ENCODE data around the gene ACSF3.
"Not testable (repeated sequence)": the region's sequence is repeated elsewhere in the genome, so short reads cannot be mapped to it uniquely, and the experiment has no call there.

Gene ACSF3

GRCh38 chr16:89183975-89184676 lies 90.5 kb downstream of the ACSF3 start:
- Histone ChIP-seq H3K9me3 (ENCODE audit: control insufficient read depth, low read length) (no peaks in the 10 kb centered on the region), H3K36me3 (ENCODE audit: control insufficient read depth, insufficient read depth, low read length) (no peaks in the 10 kb centered on the region), H3K27ac (ENCODE audit: low read depth, low read length, severe bottlenecking) (no peak overlapping the region), H3K4me1 (ENCODE audit: control insufficient read depth, insufficient read depth, low read length, poor library complexity, severe bottlenecking) (no peaks in the 10 kb centered on the region), H3K4me3 (ENCODE audit: extremely low read depth, insufficient read depth, low read length, poor library complexity, severe bottlenecking) (no peak overlapping the region)
- WGBS, 2 experiments (ENCODE audit: insufficient coverage in 2 of 2) = 81 to 88% methylated on average over 25 to 26 of the region's 26 CpGs

GRCh38 chr16:89184677-89184932 lies 91.0 kb downstream of the ACSF3 start:
- H3K36me3 ChIP-seq (ENCODE audit: control insufficient read depth, insufficient read depth, low read length) = no peaks in the 10 kb centered on the region
- H3K4me1 ChIP-seq (ENCODE audit: control insufficient read depth, insufficient read depth, low read length, poor library complexity, severe bottlenecking) = no peaks in the 10 kb centered on the region
- H3K4me3 ChIP-seq (ENCODE audit: extremely low read depth, insufficient read depth, low read length, poor library complexity, severe bottlenecking) = no peak overlapping the region
- no peak overlapping the region for H3K27ac ChIP-seq (ENCODE audit: low read depth, low read length, severe bottlenecking)
- no peaks in the 10 kb centered on the region for H3K9me3 ChIP-seq (ENCODE audit: control insufficient read depth, low read length)
- WGBS, 2 experiments (ENCODE audit: insufficient coverage in 2 of 2) = 87 to 90% methylated on average over 9 of the region's 9 CpGs

DNA sequence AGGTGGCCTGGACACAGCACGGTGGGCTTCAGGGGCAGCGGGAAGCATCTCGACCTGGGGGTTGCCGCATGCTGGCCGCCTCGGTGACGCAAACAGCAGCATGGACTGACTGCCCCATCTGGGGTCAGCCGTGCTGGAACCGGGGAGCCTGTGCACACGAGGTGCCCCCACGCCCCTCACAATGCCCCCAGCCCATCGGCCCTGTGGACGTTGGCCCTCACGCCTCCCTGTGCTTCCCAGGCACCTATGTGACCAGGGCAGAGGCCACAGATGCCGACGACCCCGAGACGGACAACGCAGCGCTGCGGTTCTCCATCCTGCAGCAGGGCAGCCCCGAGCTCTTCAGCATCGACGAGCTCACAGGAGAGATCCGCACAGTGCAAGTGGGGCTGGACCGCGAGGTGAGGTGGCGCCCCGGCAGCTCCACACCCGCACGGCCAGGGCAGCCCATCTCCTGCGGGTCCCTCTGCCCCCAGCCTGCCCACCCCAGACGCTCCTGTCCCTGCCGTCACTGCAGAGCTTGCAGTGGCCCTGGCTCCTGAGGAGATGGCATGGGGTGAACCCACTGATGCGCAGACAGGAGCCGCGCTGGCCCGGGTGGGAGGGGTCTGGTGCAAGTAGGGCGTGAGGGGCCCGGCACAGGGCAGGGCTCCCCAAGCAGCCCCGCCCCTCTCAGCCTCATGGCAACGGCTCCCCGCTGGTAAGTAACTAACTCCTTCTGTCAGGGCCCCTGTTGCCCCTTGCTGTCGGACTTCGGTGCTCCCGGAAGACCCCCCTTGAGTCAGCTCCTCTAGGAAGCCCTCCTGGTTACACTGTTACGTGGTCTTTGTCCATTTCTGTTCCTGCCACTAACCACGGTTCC lies 91.5 kb downstream of the ACSF3 start:
- Histone ChIP-seq H3K4me1 (ENCODE audit: control insufficient read depth, insufficient read depth, low read length, poor library complexity, severe bottlenecking) (no peaks in the 10 kb centered on the region), H3K27ac (ENCODE audit: low read depth, low read length, severe bottlenecking) (no peak overlapping the region), H3K4me3 (ENCODE audit: extremely low read depth, insufficient read depth, low read length, poor library complexity, severe bottlenecking) (no peak overlapping the region), H3K36me3 (ENCODE audit: control insufficient read depth, insufficient read depth, low read length) (no peaks in the 10 kb centered on the region), H3K9me3 (ENCODE audit: control insufficient read depth, low read length) (no peaks in the 10 kb centered on the region)
- 89% methylated on average over 46 to 48 of the region's 48 CpGs for WGBS, 2 experiments (ENCODE audit: insufficient coverage in 2 of 2)

- H3K9me3 ChIP-seq (ENCODE audit: control insufficient read depth, low read length); H3K36me3 ChIP-seq (ENCODE audit: control insufficient read depth, insufficient read depth, low read length); H3K4me3 ChIP-seq (ENCODE audit: extremely low read depth, insufficient read depth, low read length, poor library complexity, severe bottlenecking); H3K4me1 ChIP-seq (ENCODE audit: control insufficient read depth, insufficient read depth, low read length, poor library complexity, severe bottlenecking); H3K27ac ChIP-seq (ENCODE audit: low read depth, low read length, severe bottlenecking): not testable (repeated sequence)
- 92 to 94% methylated on average over 24 to 27 of the region's 30 CpGs for WGBS, 2 experiments (ENCODE audit: insufficient coverage in 2 of 2)
Observed at GRCh38 chr16:89185887-89186592, 92.4 kb downstream of the ACSF3 start.

DNA sequence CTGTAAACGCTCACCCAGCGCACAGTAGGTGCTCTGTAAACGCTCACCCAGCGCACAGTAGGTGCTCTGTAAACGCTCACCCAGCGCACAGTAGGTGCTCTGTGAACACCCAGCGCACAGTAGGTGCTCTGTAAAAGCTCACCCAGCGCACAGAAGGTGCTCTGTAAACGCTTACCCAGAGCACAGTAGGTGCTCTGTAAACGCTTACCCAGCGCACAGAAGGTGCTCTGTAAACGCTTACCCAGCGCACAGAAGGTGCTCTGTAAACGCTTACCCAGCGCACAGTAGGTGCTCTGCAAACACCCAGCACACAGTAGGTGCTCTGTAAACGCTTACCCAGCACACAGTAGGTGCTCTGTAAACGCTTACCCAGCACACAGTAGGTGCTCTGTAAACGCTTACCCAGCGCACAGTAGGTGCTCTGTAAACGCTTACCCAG lies 93.0 kb downstream of the ACSF3 start:
- not testable (repeated sequence) for H3K27ac ChIP-seq (ENCODE audit: low read depth, low read length, severe bottlenecking); H3K36me3 ChIP-seq (ENCODE audit: control insufficient read depth, insufficient read depth, low read length); H3K4me1 ChIP-seq (ENCODE audit: control insufficient read depth, insufficient read depth, low read length, poor library complexity, severe bottlenecking); H3K9me3 ChIP-seq (ENCODE audit: control insufficient read depth, low read length); H3K4me3 ChIP-seq (ENCODE audit: extremely low read depth, insufficient read depth, low read length, poor library complexity, severe bottlenecking)
- 88 to 91% methylated on average over 17 to 20 of the region's 20 CpGs for WGBS, 2 experiments (ENCODE audit: insufficient coverage in 2 of 2)

GRCh38 chr16:89187032-89187769 lies 93.5 kb downstream of the ACSF3 start:
- no peak overlapping the region for H3K4me3 ChIP-seq (ENCODE audit: extremely low read depth, insufficient read depth, low read length, poor library complexity, severe bottlenecking)
- H3K27ac ChIP-seq (ENCODE audit: low read depth, low read length, severe bottlenecking) = no peak overlapping the region
- no peaks in the 10 kb centered on the region for H3K36me3 ChIP-seq (ENCODE audit: control insufficient read depth, insufficient read depth, low read length)
- H3K9me3 ChIP-seq (ENCODE audit: control insufficient read depth, low read length) = no peaks in the 10 kb centered on the region
- 81 to 90% methylated on average over 7 to 19 of the region's 19 CpGs for WGBS, 2 experiments (ENCODE audit: insufficient coverage in 2 of 2)
- H3K4me1 ChIP-seq (ENCODE audit: control insufficient read depth, insufficient read depth, low read length, poor library complexity, severe bottlenecking) = no peaks in the 10 kb centered on the region

GRCh38 chr16:89187770-89188392 lies 94.2 kb downstream of the ACSF3 start:
- H3K27ac ChIP-seq (ENCODE audit: low read depth, low read length, severe bottlenecking) = no peak overlapping the region
- H3K9me3 ChIP-seq (ENCODE audit: control insufficient read depth, low read length) = no peaks in the 10 kb centered on the region
- no peaks in the 10 kb centered on the region for H3K4me1 ChIP-seq (ENCODE audit: control insufficient read depth, insufficient read depth, low read length, poor library complexity, severe bottlenecking)
- H3K36me3 ChIP-seq (ENCODE audit: control insufficient read depth, insufficient read depth, low read length) = no peaks in the 10 kb centered on the region
- WGBS, 2 experiments (ENCODE audit: insufficient coverage in 2 of 2) = 66 to 74% methylated on average over 8 to 18 of the region's 19 CpGs
- H3K4me3 ChIP-seq (ENCODE audit: extremely low read depth, insufficient read depth, low read length, poor library complexity, severe bottlenecking) = no peak overlapping the region

- WGBS, 2 experiments (ENCODE audit: insufficient coverage in 2 of 2) = 90 to 94% methylated on average over 17 to 22 of the region's 25 CpGs
- H3K36me3 ChIP-seq (ENCODE audit: control insufficient read depth, insufficient read depth, low read length); H3K4me3 ChIP-seq (ENCODE audit: extremely low read depth, insufficient read depth, low read length, poor library complexity, severe bottlenecking); H3K4me1 ChIP-seq (ENCODE audit: control insufficient read depth, insufficient read depth, low read length, poor library complexity, severe bottlenecking); H3K27ac ChIP-seq (ENCODE audit: low read depth, low read length, severe bottlenecking); H3K9me3 ChIP-seq (ENCODE audit: control insufficient read depth, low read length): not testable (repeated sequence)
Observed at GRCh38 chr16:89188471-89189357, 95.1 kb downstream of the ACSF3 start.

DNA sequence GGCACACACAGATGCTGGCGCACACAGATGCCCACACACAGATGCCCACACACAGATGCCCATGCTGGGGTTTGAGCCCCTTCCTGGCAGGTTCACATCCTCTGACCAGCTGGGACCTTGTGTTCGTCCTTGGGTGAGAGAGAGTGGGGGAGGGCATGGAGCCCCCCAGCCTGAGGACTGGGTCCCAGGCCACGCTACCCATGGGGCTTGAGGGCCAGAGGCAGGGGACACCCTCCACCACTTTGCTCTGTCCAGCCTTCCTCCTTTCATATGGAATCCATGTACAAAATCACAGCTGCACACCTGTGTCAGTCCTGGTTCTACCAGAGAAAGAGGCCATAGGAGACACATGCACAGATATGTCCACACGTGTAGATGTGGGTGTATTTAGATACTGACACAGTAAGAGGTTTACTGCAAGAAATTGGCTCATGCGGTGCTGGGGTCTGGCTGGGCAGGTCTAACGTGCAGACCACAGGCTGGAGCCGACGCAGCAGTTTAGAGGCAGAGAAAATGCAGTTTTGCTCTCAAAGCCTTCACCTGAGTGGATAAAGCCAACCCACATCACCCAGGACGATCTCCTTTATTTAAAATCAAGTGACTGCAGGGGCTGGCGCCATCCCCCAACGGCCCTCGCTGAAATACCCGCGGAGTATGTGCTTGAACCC lies 95.8 kb downstream of the ACSF3 start:
- Histone ChIP-seq H3K4me1 (ENCODE audit: control insufficient read depth, insufficient read depth, low read length, poor library complexity, severe bottlenecking) (no peaks in the 10 kb centered on the region), H3K9me3 (ENCODE audit: control insufficient read depth, low read length) (no peaks in the 10 kb centered on the region), H3K36me3 (ENCODE audit: control insufficient read depth, insufficient read depth, low read length) (no peaks in the 10 kb centered on the region), H3K4me3 (ENCODE audit: extremely low read depth, insufficient read depth, low read length, poor library complexity, severe bottlenecking) (no peak overlapping the region), H3K27ac (ENCODE audit: low read depth, low read length, severe bottlenecking) (no peak overlapping the region)
- 54 to 75% methylated on average over 7 to 9 of the region's 14 CpGs for WGBS, 2 experiments (ENCODE audit: insufficient coverage in 2 of 2)

All from mesodermal cell (in vitro differentiated cells).